ENCODE results near the gene EXOC4.

The EXOC4 gene

GRCh38 chr7:133511252-133511651, 258.4 kb downstream of the EXOC4 start:
- H3K4me1 ChIP-seq (ENCODE audit: control insufficient read depth, insufficient read depth, low read length), result no peaks in the 10 kb centered on the region
- no peak overlapping the region for H3K4me3 ChIP-seq (ENCODE audit: insufficient read depth, low read depth, low read length)
- H3K36me3 ChIP-seq (ENCODE audit: control insufficient read depth, insufficient read depth, low read length), result no peaks in the 10 kb centered on the region
- no peaks in the 10 kb centered on the region for H3K9me3 ChIP-seq (ENCODE audit: control insufficient read depth, low read length)
- H3K27ac ChIP-seq (ENCODE audit: insufficient read depth, low read depth, low read length, poor library complexity, severe bottlenecking), result no peak overlapping the region
- WGBS, 2 experiments, result 96 to 97% methylated on average over 3 of the region's 3 CpGs
- H3K27me3 ChIP-seq (ENCODE audit: control insufficient read depth, insufficient read depth, low read length, poor library complexity, severe bottlenecking), result no peaks in the 10 kb centered on the region

- 77 to 96% methylated on average over 3 to 5 of the region's 5 CpGs for WGBS, 2 experiments
- Histone ChIP-seq H3K4me1 (ENCODE audit: control insufficient read depth, insufficient read depth, low read length) (no peaks in the 10 kb centered on the region), H3K9me3 (ENCODE audit: control insufficient read depth, low read length) (no peaks in the 10 kb centered on the region), H3K27me3 (ENCODE audit: control insufficient read depth, insufficient read depth, low read length, poor library complexity, severe bottlenecking) (no peaks in the 10 kb centered on the region), H3K36me3 (ENCODE audit: control insufficient read depth, insufficient read depth, low read length) (no peaks in the 10 kb centered on the region), H3K4me3 (ENCODE audit: insufficient read depth, low read depth, low read length) (no peak overlapping the region), H3K27ac (ENCODE audit: insufficient read depth, low read depth, low read length, poor library complexity, severe bottlenecking) (no peak overlapping the region)
These were observed 258.8 kb downstream of the EXOC4 start for GRCh38 chr7:133511708-133512107.

GRCh38 chr7:133512560-133512959, 259.7 kb downstream of the EXOC4 start:
- Histone ChIP-seq H3K4me3 (ENCODE audit: insufficient read depth, low read depth, low read length) (no peak overlapping the region), H3K4me1 (ENCODE audit: control insufficient read depth, insufficient read depth, low read length) (no peaks in the 10 kb centered on the region)
- 93 to 95% methylated on average over 11 of the region's 11 CpGs for WGBS, 2 experiments

GRCh38 chr7:133513608-133514007, 260.7 kb downstream of the EXOC4 start:
- Histone ChIP-seq H3K27ac (ENCODE audit: insufficient read depth, low read depth, low read length, poor library complexity, severe bottlenecking) (no peak overlapping the region), H3K4me3 (ENCODE audit: insufficient read depth, low read depth, low read length) (no peak overlapping the region), H3K36me3 (ENCODE audit: control insufficient read depth, insufficient read depth, low read length) (no peaks in the 10 kb centered on the region), H3K9me3 (ENCODE audit: control insufficient read depth, low read length) (no peaks in the 10 kb centered on the region), H3K4me1 (ENCODE audit: control insufficient read depth, insufficient read depth, low read length) (no peaks in the 10 kb centered on the region), H3K27me3 (ENCODE audit: control insufficient read depth, insufficient read depth, low read length, poor library complexity, severe bottlenecking) (no peaks in the 10 kb centered on the region)
- 95% methylated on average over 1 to 2 of the region's 2 CpGs for WGBS, 2 experiments

More at GRCh38 chr7:133512560-133512959, 259.7 kb downstream of the EXOC4 start:
- Histone ChIP-seq H3K27me3 (ENCODE audit: control insufficient read depth, insufficient read depth, low read length, poor library complexity, severe bottlenecking) (no peaks in the 10 kb centered on the region), H3K27ac (ENCODE audit: insufficient read depth, low read depth, low read length, poor library complexity, severe bottlenecking) (no peak overlapping the region), H3K36me3 (ENCODE audit: control insufficient read depth, insufficient read depth, low read length) (no peaks in the 10 kb centered on the region), H3K9me3 (ENCODE audit: control insufficient read depth, low read length) (no peaks in the 10 kb centered on the region)

- Histone ChIP-seq H3K9me3 (ENCODE audit: control insufficient read depth, low read length) (no peaks in the 10 kb centered on the region), H3K4me1 (ENCODE audit: control insufficient read depth, insufficient read depth, low read length) (no peaks in the 10 kb centered on the region), H3K27me3 (ENCODE audit: control insufficient read depth, insufficient read depth, low read length, poor library complexity, severe bottlenecking) (no peaks in the 10 kb centered on the region), H3K27ac (ENCODE audit: insufficient read depth, low read depth, low read length, poor library complexity, severe bottlenecking) (no peak overlapping the region), H3K4me3 (ENCODE audit: insufficient read depth, low read depth, low read length) (no peak overlapping the region), H3K36me3 (ENCODE audit: control insufficient read depth, insufficient read depth, low read length) (no peaks in the 10 kb centered on the region)
These were observed 261.7 kb downstream of the EXOC4 start for GRCh38 chr7:133514551-133514950.

GRCh38 chr7:133517766-133518165, 264.9 kb downstream of the EXOC4 start:
- Histone ChIP-seq H3K4me1 (ENCODE audit: control insufficient read depth, insufficient read depth, low read length) (no peaks in the 10 kb centered on the region), H3K4me3 (ENCODE audit: insufficient read depth, low read depth, low read length) (no peak overlapping the region), H3K9me3 (ENCODE audit: control insufficient read depth, low read length) (no peaks in the 10 kb centered on the region), H3K27me3 (ENCODE audit: control insufficient read depth, insufficient read depth, low read length, poor library complexity, severe bottlenecking) (no peaks in the 10 kb centered on the region), H3K27ac (ENCODE audit: insufficient read depth, low read depth, low read length, poor library complexity, severe bottlenecking) (no peak overlapping the region), H3K36me3 (ENCODE audit: control insufficient read depth, insufficient read depth, low read length) (no peaks in the 10 kb centered on the region)
- 84 to 88% methylated on average over 3 to 4 of the region's 4 CpGs for WGBS, 2 experiments

GRCh38 chr7:133518718-133519117, 265.8 kb downstream of the EXOC4 start:
- H3K4me1 ChIP-seq (ENCODE audit: control insufficient read depth, insufficient read depth, low read length), result no peaks in the 10 kb centered on the region
- H3K27ac ChIP-seq (ENCODE audit: insufficient read depth, low read depth, low read length, poor library complexity, severe bottlenecking), result no peak overlapping the region
- H3K4me3 ChIP-seq (ENCODE audit: insufficient read depth, low read depth, low read length), result no peak overlapping the region
- no peaks in the 10 kb centered on the region for H3K36me3 ChIP-seq (ENCODE audit: control insufficient read depth, insufficient read depth, low read length)
- no peaks in the 10 kb centered on the region for H3K27me3 ChIP-seq (ENCODE audit: control insufficient read depth, insufficient read depth, low read length, poor library complexity, severe bottlenecking)
- H3K9me3 ChIP-seq (ENCODE audit: control insufficient read depth, low read length), result no peaks in the 10 kb centered on the region
- WGBS, 2 experiments, result 90 to 95% methylated on average over 2 of the region's 2 CpGs

GRCh38 chr7:133520248-133520647, 267.4 kb downstream of the EXOC4 start:
- no peaks in the 10 kb centered on the region for H3K27me3 ChIP-seq (ENCODE audit: control insufficient read depth, insufficient read depth, low read length, poor library complexity, severe bottlenecking)
- WGBS, 2 experiments, result 88 to 100% methylated on average over 1 of the region's 1 CpG

GRCh38 chr7:133522501-133522900, 269.6 kb downstream of the EXOC4 start:
- WGBS, 2 experiments, result 90 to 100% methylated on average over 1 of the region's 2 CpGs
- no peak overlapping the region for H3K27ac ChIP-seq (ENCODE audit: insufficient read depth, low read depth, low read length, poor library complexity, severe bottlenecking)
- H3K4me1 ChIP-seq (ENCODE audit: control insufficient read depth, insufficient read depth, low read length), result no peaks in the 10 kb centered on the region
- no peaks in the 10 kb centered on the region for H3K9me3 ChIP-seq (ENCODE audit: control insufficient read depth, low read length)
- H3K4me3 ChIP-seq (ENCODE audit: insufficient read depth, low read depth, low read length), result no peak overlapping the region
- H3K36me3 ChIP-seq (ENCODE audit: control insufficient read depth, insufficient read depth, low read length), result no peaks in the 10 kb centered on the region
- no peaks in the 10 kb centered on the region for H3K27me3 ChIP-seq (ENCODE audit: control insufficient read depth, insufficient read depth, low read length, poor library complexity, severe bottlenecking)

More at GRCh38 chr7:133520248-133520647, 267.4 kb downstream of the EXOC4 start:
- Histone ChIP-seq H3K4me3 (ENCODE audit: insufficient read depth, low read depth, low read length) (no peak overlapping the region), H3K9me3 (ENCODE audit: control insufficient read depth, low read length) (no peaks in the 10 kb centered on the region), H3K4me1 (ENCODE audit: control insufficient read depth, insufficient read depth, low read length) (no peaks in the 10 kb centered on the region), H3K36me3 (ENCODE audit: control insufficient read depth, insufficient read depth, low read length) (no peaks in the 10 kb centered on the region), H3K27ac (ENCODE audit: insufficient read depth, low read depth, low read length, poor library complexity, severe bottlenecking) (no peak overlapping the region)

GRCh38 chr7:133528796-133529195, 275.9 kb downstream of the EXOC4 start:
- 67 to 80% methylated on average over 1 of the region's 1 CpG for WGBS, 2 experiments
- no peaks in the 10 kb centered on the region for H3K4me1 ChIP-seq (ENCODE audit: control insufficient read depth, insufficient read depth, low read length)
- no peaks in the 10 kb centered on the region for H3K36me3 ChIP-seq (ENCODE audit: control insufficient read depth, insufficient read depth, low read length)
- no peak overlapping the region for H3K4me3 ChIP-seq (ENCODE audit: insufficient read depth, low read depth, low read length)
- H3K27me3 ChIP-seq (ENCODE audit: control insufficient read depth, insufficient read depth, low read length, poor library complexity, severe bottlenecking), result no peaks in the 10 kb centered on the region
- no peaks in the 10 kb centered on the region for H3K9me3 ChIP-seq (ENCODE audit: control insufficient read depth, low read length)
- H3K27ac ChIP-seq (ENCODE audit: insufficient read depth, low read depth, low read length, poor library complexity, severe bottlenecking), result no peak overlapping the region

GRCh38 chr7:133529861-133530260, 277.0 kb downstream of the EXOC4 start:
- no peaks in the 10 kb centered on the region for H3K4me1 ChIP-seq (ENCODE audit: control insufficient read depth, insufficient read depth, low read length)
- H3K27ac ChIP-seq (ENCODE audit: insufficient read depth, low read depth, low read length, poor library complexity, severe bottlenecking), result no peak overlapping the region
- no peak overlapping the region for H3K4me3 ChIP-seq (ENCODE audit: insufficient read depth, low read depth, low read length)
- H3K27me3 ChIP-seq (ENCODE audit: control insufficient read depth, insufficient read depth, low read length, poor library complexity, severe bottlenecking), result no peaks in the 10 kb centered on the region
- no peaks in the 10 kb centered on the region for H3K36me3 ChIP-seq (ENCODE audit: control insufficient read depth, insufficient read depth, low read length)
- WGBS, 2 experiments, result 90 to 93% methylated on average over 4 of the region's 4 CpGs
- no peaks in the 10 kb centered on the region for H3K9me3 ChIP-seq (ENCODE audit: control insufficient read depth, low read length)
